ENCODE measurements around the gene CTNNBL1. TPM values are rescaled to one million over a fixed set of nuclear protein-coding genes. Genes with fewer than 3 reads are reported as not detected.

Gene CTNNBL1
- total RNA-seq, 1 experiment from 2014 or later, result 71.2 TPM

DNA sequence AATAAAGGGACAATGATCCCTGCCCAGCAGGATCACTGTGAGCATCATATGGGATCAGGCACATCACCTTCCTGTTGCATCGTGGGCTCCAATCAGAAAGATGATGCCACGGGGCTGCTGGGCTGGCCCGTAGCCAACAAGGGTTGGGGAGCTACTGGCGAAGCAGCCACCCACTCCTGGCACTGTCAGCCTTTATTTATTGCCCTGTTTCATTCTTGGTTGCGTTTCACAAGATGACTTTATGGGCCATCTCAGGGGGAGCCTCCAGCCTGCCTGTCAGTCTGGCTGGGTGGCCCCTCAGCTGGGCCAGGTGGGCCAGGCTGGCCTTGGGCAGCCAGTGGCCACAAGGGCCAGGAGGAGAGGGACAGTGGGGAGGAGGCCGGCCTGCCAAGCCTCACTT lies 226.4 kb downstream of the CTNNBL1 start:
- TF ChIP-seq, protein P1, sequence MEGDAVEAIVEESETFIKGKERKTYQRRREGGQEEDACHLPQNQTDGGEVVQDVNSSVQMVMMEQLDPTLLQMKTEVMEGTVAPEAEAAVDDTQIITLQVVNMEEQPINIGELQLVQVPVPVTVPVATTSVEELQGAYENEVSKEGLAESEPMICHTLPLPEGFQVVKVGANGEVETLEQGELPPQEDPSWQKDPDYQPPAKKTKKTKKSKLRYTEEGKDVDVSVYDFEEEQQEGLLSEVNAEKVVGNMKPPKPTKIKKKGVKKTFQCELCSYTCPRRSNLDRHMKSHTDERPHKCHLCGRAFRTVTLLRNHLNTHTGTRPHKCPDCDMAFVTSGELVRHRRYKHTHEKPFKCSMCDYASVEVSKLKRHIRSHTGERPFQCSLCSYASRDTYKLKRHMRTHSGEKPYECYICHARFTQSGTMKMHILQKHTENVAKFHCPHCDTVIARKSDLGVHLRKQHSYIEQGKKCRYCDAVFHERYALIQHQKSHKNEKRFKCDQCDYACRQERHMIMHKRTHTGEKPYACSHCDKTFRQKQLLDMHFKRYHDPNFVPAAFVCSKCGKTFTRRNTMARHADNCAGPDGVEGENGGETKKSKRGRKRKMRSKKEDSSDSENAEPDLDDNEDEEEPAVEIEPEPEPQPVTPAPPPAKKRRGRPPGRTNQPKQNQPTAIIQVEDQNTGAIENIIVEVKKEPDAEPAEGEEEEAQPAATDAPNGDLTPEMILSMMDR (IDR thresholded peaks at IDR 0.05), result no peak
- TF ChIP-seq POLR2AphosphoS5 (IDR thresholded peaks at IDR 0.05; ENCODE audit: low read depth, low read length) (no peak), SIN3A (IDR thresholded peaks at IDR 0.05; ENCODE audit: borderline replicate concordance, insufficient read depth, low read depth, low read length) (no peak), TCF7L2 (IDR thresholded peaks at IDR 0.05; ENCODE audit: low read depth, low read length) (no peak)
- DNase-seq (ENCODE audit: low read depth, low spot score), result no peak
- Histone ChIP-seq H3K27ac (ENCODE audit: low read length) (no peak overlapping the region), H3K4me1 (ENCODE audit: control insufficient read depth, insufficient read depth, low read length) (peaks cover 18% of the 10 kb centered on the region), H3K36me3 (ENCODE audit: control insufficient read depth, insufficient read depth, low read length) (no peaks in the 10 kb centered on the region), H3K9me3 (ENCODE audit: control insufficient read depth, insufficient read depth, low read depth, low read length) (no peaks in the 10 kb centered on the region), H3K4me3 (ENCODE audit: low read depth in 2 of 2, low read length in 2 of 2) (no peak overlapping the region), H3K27me3 (ENCODE audit: control insufficient read depth, insufficient read depth, low read length) (no peaks in the 10 kb centered on the region)
- BruUV-seq (replicated peaks), result no TSS peak
- intact Hi-C loops (cut with micrococcal nuclease; ENCODE audit: unreplicated experiment) (no loop called here), in situ Hi-C loops (cut with HindIII; ENCODE audit: low pct_unique_long_range_greater_than_20kb, low sequenced_read_pairs) (no loop called here)
- ChIA-PET POLR2A (no interaction called here), CTCF (no interaction called here)
- no peak for ATAC-seq

DNA sequence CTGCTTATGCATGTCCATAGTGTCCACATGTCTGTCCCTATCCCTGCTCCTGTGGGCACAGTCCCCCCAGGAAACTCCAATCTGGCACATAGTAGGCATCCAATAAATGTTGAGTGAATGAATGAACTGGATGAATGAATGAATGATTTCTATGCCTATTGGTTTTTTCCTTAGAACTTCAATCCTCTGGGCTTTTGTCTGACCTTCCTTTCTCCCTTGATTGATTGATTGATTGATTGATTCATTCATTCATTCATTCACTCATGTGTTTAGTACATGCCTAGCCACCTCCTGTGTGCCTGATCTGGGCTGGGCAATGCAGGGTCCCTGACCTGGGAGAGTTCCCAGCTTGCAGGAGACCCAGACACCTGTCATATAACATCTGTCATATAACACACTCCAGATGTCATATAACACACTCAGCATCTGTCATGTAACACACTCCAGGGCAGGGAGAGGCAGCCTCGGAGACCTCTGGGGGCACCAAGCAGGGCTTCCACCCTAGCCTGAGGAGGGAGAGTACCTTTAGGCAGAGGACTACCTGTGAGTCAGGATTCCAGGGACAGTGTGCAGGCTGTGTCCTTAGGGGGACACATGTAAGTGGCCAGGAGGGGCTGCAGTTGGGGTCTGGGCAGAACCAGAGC lies 227.0 kb downstream of the CTNNBL1 start:
- Histone ChIP-seq H3K27me3 (ENCODE audit: control insufficient read depth, insufficient read depth, low read length) (no peaks in the 10 kb centered on the region), H3K27ac (ENCODE audit: low read length) (no peak overlapping the region), H3K4me1 (ENCODE audit: control insufficient read depth, insufficient read depth, low read length) (peaks cover 17% of the 10 kb centered on the region), H3K9me3 (ENCODE audit: control insufficient read depth, insufficient read depth, low read depth, low read length) (no peaks in the 10 kb centered on the region), H3K4me3 (ENCODE audit: low read depth in 2 of 2, low read length in 2 of 2) (no peak overlapping the region), H3K36me3 (ENCODE audit: control insufficient read depth, insufficient read depth, low read length) (no peaks in the 10 kb centered on the region)
- intact Hi-C loops (cut with micrococcal nuclease; ENCODE audit: unreplicated experiment) (no loop called here), in situ Hi-C loops (cut with HindIII; ENCODE audit: low pct_unique_long_range_greater_than_20kb, low sequenced_read_pairs) (no loop called here)
- no TSS peak for BruUV-seq (replicated peaks)
- CTCF ChIA-PET, result no interaction called here
- POLR2A ChIA-PET, result no interaction called here
- ATAC-seq (no peak), DNase-seq (ENCODE audit: low read depth, low spot score) (no peak)
- TF ChIP-seq TCF7L2 (IDR thresholded peaks at IDR 0.05; ENCODE audit: low read depth, low read length) (no peak), POLR2AphosphoS5 (IDR thresholded peaks at IDR 0.05; ENCODE audit: low read depth, low read length) (no peak), SIN3A (IDR thresholded peaks at IDR 0.05; ENCODE audit: borderline replicate concordance, insufficient read depth, low read depth, low read length) (no peak)
- TF ChIP-seq, protein P2, sequence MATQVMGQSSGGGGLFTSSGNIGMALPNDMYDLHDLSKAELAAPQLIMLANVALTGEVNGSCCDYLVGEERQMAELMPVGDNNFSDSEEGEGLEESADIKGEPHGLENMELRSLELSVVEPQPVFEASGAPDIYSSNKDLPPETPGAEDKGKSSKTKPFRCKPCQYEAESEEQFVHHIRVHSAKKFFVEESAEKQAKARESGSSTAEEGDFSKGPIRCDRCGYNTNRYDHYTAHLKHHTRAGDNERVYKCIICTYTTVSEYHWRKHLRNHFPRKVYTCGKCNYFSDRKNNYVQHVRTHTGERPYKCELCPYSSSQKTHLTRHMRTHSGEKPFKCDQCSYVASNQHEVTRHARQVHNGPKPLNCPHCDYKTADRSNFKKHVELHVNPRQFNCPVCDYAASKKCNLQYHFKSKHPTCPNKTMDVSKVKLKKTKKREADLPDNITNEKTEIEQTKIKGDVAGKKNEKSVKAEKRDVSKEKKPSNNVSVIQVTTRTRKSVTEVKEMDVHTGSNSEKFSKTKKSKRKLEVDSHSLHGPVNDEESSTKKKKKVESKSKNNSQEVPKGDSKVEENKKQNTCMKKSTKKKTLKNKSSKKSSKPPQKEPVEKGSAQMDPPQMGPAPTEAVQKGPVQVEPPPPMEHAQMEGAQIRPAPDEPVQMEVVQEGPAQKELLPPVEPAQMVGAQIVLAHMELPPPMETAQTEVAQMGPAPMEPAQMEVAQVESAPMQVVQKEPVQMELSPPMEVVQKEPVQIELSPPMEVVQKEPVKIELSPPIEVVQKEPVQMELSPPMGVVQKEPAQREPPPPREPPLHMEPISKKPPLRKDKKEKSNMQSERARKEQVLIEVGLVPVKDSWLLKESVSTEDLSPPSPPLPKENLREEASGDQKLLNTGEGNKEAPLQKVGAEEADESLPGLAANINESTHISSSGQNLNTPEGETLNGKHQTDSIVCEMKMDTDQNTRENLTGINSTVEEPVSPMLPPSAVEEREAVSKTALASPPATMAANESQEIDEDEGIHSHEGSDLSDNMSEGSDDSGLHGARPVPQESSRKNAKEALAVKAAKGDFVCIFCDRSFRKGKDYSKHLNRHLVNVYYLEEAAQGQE (IDR thresholded peaks at IDR 0.05; ENCODE audit: insufficient read depth in 1 of 2, low read depth in 2 of 2, low read length in 1 of 2), result no peak
- TF ChIP-seq, protein P1 (IDR thresholded peaks at IDR 0.05), result no peak

Measured in Panc1 (cell line).